Hepatocyte (in vitro differentiated cells): ENCODE results near the gene NAB1.

Experiments used
- CTCF ChIP-seq: fragments of 200-600 bp; sonication (generic); IDR thresholded peaks from 2 replicates; pipeline ENCODE4 v1.5.1; 2016; ENCODE audit warnings: antibody characterized with exemption, mild to moderate bottlenecking; ENCODE audit not compliant: poor library complexity
- EZH2 ChIP-seq: fragments of 200-600 bp; sonication (generic); IDR thresholded peaks from 2 replicates; pipeline ENCODE4 v1.6.1; 2016; ENCODE audit warnings: antibody characterized with exemption, mild to moderate bottlenecking, borderline replicate concordance

- TF ChIP-seq EZH2, result no peak
- TF ChIP-seq CTCF, result no peak
Measured at GRCh38 chr2:190656301-190656700, 7.4 kb downstream of the NAB1 start.
